Measurements from ENCODE around the gene TNK2.

DNA sequence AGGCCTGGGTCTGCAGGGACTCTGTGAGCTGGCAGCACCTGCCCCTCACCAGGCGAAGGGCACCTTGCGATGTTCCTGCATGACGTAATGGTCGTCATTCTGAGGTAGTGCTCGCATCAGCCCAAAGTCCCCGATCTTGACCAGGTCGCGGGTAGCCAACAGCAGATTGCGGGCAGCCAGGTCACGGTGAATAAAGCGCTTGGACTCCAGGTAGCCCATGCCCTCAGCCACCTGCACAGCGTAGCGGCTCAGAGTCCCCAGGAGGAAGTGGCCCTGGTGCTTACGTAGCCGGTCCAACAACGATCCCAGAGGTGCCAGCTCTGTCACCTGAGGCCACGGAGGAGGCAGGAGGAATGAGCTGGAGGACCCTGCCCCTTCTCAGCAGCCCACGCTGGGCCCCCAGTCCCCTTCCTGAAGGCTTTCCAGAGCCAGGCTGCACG lies 26.3 kb downstream of the TNK2 start:
- TF ChIP-seq, protein P1, sequence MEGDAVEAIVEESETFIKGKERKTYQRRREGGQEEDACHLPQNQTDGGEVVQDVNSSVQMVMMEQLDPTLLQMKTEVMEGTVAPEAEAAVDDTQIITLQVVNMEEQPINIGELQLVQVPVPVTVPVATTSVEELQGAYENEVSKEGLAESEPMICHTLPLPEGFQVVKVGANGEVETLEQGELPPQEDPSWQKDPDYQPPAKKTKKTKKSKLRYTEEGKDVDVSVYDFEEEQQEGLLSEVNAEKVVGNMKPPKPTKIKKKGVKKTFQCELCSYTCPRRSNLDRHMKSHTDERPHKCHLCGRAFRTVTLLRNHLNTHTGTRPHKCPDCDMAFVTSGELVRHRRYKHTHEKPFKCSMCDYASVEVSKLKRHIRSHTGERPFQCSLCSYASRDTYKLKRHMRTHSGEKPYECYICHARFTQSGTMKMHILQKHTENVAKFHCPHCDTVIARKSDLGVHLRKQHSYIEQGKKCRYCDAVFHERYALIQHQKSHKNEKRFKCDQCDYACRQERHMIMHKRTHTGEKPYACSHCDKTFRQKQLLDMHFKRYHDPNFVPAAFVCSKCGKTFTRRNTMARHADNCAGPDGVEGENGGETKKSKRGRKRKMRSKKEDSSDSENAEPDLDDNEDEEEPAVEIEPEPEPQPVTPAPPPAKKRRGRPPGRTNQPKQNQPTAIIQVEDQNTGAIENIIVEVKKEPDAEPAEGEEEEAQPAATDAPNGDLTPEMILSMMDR (IDR thresholded peaks at IDR 0.05; ENCODE audit: insufficient read depth, low read length, poor library complexity, severe bottlenecking), result no peak
- no peak for TF ChIP-seq EZH2phosphoT487 (conservative IDR thresholded peaks at IDR 0.05; ENCODE audit: low read length)
